Peyer's patch (tissue), 4 donors: Measurements from ENCODE around the gene CMTM1.

Source experiments
- POLR2A ChIP-seq, 2 donors: fragments of 450-650 bp; IDR thresholded peaks; one replicate each; pipeline ENCODE4 v1.5.1; 2017; ENCODE audit warnings: antibody characterized with exemption in 2 of 2, mild to moderate bottlenecking in 2 of 2, moderate library complexity in 2 of 2
- TF ChIP-seq, protein P1 (sequence below), 6 experiments: fragments of 450-650 bp in 4 of 6; fragments of 200-600 bp in 2 of 6; sonication (generic) in 1 of 6; IDR thresholded peaks; one replicate each; pipeline ENCODE4 v1.5.1; 2017 to 2019; ENCODE audit warnings: antibody characterized with exemption in 6 of 6, mild to moderate bottlenecking in 3 of 6, moderate library complexity in 1 of 6

GRCh38 chr16:66599726-66600125 lies 33.5 kb downstream of the CMTM1 start:
- TF ChIP-seq, protein P1, sequence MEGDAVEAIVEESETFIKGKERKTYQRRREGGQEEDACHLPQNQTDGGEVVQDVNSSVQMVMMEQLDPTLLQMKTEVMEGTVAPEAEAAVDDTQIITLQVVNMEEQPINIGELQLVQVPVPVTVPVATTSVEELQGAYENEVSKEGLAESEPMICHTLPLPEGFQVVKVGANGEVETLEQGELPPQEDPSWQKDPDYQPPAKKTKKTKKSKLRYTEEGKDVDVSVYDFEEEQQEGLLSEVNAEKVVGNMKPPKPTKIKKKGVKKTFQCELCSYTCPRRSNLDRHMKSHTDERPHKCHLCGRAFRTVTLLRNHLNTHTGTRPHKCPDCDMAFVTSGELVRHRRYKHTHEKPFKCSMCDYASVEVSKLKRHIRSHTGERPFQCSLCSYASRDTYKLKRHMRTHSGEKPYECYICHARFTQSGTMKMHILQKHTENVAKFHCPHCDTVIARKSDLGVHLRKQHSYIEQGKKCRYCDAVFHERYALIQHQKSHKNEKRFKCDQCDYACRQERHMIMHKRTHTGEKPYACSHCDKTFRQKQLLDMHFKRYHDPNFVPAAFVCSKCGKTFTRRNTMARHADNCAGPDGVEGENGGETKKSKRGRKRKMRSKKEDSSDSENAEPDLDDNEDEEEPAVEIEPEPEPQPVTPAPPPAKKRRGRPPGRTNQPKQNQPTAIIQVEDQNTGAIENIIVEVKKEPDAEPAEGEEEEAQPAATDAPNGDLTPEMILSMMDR (IDR thresholded peaks at IDR 0.05): no peak
- TF ChIP-seq POLR2A (IDR thresholded peaks at IDR 0.05): no peak
